Activated CD8-positive, alpha-beta memory T cell treated with anti-CD3 and anti-CD28 coated beads for 24 hours (primary cell): ENCODE measurements around the gene PDK2.
A peak's percentile ranks its signal among the peaks of the same experiment; 100 is the strongest.

Source experiments
- DNase-seq: peaks from one replicate; pipeline ENCODE4 v3.0.0-alpha.2; 2020

The PDK2 gene

DNA sequence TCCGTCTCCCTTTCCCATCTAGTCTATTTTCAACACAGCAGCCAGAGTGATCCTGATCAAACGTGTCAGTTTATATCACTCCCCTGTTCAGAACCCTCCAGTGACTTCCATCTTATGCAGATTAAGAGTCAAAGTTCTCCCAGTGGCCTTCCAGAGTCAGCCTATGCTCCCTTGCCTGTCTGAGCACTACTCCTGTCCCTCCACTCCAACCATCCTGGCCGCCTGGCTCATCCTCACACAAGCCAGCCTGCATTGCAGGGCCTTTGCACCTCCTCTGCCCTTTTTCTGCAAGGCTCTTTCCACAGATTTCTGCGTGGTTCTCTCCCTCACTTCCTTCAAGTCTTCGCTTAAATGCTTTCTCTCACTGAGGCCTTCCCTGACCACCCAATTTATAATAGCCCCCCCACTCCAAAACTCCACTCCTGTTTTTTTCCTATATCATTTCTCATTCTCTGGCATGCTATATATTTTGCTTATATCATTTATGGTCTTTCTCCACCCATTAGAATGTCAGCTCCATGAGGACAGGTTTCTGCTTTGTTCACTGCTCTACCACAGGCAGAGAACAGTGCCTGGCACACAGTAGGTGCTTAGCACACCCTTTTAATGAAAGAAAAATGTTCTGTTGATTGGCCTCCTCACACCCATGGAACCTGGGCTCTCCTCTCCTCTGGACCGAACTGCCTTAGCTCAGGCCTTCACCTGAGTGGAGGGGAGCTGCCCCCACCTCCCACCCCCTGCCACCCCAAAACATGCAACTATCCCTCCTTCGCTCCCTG, 25.5 kb downstream of the PDK2 start:
- no peak for DNase-seq

DNA sequence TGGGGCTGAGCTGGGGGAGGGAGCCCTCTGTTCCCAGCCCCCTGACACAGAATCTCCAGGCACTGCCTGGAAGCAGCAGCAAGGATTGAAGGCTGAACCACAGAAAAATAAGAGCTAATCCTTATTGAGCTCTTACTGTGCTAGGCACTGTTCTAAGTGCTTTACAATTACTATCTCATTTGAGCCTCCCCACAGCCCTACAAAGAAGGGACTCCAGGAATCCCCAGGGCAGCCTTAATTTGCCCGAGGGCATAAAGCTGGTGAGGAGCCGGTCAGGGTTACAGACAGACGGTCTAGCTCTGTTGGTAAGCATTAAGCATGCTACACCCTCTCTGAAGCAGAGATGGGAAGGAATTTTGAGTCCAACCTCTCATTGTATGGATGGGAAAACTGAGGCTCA, 27.8 kb downstream of the PDK2 start:
- DNase-seq: no peak

DNA sequence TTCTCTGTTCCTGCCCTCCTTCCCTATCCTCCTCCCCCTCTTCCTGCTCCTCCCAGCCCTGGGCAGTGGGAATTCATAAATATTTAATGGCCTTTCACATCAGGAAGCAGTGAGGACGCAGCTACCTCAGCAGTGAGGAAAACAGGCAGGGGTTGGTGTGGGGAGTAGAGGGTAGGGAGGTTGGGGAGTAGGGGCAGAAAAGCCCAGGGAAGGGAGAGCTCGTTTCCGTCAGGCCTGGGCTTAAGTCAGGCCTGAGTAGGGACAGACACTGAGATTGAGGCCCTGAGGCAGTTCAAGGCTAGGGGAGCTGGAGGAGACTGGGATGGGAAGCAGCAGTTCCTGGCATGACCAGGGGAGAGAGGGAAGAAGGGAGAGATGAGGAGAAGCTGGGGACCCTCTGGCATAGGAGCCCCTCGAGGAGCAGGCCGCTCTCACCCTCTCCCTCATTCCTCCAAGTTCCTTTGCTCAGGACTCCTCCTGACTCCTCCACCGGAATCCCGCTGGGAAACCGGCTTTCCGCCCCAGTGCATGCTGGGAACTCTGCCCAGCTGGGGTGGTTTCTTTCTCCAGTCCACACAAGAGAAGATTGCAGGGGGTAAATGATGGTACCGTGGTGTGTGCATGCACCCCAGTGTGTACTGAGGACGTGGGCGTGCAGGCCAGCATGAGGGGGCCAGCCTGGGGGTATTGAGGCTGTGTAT, 28.6 kb downstream of the PDK2 start:
- DNase-seq: no peak

GRCh38 chr17:50125420-50125997, 30.4 kb downstream of the PDK2 start:
- DNase-seq: no peak

DNA sequence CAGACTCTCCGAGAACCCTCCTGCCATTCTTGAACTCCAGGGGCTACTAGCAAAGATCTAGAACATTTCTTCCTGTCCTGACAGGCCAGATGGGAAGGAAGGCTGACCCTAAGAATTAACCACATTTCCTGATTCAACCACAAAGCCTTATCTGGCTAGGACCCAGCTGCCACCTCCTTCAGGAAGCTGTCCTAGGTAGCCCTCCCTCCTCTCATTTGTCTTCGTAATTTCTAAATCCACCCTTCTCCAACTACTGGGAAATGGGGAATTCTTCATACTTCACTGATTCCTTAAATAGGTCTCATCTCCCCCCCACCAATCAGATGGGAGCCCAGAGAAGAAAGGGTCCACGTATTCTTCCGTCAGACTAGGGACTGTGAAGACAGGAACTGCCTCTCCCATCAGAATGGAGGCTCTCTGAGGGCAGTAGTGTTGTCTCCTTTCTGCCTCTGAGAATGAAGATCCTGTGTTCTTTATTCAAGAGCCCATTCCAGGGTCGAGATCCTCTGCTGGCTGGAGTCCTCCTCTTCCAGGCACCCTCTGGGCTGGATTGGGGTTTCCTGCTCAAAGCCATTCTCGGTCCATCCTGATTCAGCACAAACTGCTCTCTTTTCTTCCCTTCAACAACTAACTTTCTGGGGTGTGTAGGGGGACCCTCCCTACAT, 32.7 kb downstream of the PDK2 start:
- DNase-seq: no peak

DNA sequence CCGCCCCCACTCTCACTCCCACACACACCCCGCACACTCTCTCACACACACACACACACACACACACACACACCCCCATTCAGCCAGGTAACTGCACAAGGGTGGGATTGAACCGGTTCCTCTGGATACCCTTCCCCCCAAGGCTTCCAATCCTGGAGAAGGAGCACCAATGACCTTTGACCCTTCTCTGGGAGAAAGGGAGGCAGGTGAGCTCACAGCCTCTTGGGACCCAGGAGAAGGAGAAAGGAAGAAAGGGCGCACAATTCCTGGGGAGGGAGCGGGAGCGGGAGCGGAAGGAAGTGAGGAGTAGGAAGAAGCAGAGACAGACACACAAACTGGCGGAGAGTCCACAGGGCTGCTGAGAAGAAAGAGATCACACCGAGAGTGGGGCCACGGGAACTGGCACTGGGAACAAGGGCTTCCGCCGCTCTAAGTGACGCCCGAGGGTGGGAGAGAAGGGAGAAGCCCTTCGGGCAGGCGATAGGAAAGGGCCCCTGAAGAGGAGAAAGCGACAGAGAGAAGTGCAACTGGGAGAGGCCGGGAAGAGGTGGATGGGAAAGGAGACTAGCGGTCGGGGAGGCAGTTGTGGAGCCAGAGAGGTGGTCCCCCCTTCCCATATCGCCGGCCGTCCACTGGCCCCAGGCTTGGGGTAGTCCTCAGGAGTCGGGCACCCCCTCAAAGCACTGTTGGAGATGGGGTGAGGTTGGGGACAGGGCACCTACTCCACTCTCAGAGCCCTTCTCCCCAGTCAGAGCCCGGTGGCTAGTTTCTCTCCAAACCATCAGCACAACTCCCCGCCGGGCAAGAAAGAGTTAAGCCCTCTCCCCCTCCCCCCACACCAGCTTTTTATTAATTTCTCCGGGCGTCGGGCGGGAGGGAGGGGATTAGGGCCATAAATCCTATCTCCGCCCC, 33.5 kb downstream of the PDK2 start:
- no peak for DNase-seq

GRCh38 chr17:50129353-50129727, 34.2 kb downstream of the PDK2 start:
- DNase-seq: no peak

DNA sequence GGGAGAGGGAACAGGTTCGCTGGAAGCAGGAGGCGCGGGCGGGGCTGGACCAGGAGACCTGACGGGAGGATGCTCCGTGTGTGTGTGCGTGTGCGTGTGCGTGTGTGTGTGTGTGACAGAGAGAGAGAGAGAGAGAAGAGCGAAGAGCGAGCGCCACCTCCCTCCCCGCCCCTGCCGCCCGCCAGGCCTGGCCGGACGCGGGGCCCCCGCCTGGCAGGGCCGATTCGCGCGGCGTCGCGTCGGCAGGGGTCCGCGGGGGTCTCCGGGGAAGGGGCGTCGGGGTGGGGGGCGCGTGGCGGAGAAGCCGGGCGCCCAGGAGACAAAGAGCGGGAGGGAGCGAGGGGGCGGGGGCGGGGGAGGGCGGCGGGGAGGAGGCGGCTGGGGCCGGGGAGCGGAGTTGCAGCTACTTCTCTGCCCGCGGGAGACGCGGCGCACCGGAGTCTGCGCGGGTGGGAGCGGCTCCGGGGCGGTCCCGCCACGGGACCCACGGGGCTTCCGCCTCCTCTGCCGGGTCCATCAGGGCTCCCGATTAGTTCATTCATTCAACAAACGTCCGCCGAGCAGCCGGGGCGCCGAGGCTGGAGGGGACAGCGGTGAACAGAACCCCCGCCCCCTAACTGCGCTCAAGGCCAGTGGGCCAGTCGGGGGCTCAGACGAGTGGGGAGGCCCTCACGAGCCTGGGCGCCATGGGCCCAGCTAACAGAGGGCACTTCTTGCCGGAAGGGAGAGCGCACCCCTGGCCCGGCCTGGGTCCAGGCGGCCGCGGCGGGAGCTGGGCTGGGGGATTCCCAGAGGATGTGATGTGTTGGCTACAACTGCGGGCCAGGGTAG, 34.8 kb downstream of the PDK2 start, which contains the start of gene SAMD14:
SAMD14 (minus strand) TSS at position 433 of the 831 bp plus-strand sequence. CDS start 5,201 bp downstream, outside the sequence.
- DNase-seq: peak; percentile 68

GRCh38 chr17:50130559-50131305, 35.6 kb downstream of the PDK2 start:
- no peak for DNase-seq

- DNase-seq: no peak
Measured at GRCh38 chr17:50132104-50132794, 37.1 kb downstream of the PDK2 start.

DNA sequence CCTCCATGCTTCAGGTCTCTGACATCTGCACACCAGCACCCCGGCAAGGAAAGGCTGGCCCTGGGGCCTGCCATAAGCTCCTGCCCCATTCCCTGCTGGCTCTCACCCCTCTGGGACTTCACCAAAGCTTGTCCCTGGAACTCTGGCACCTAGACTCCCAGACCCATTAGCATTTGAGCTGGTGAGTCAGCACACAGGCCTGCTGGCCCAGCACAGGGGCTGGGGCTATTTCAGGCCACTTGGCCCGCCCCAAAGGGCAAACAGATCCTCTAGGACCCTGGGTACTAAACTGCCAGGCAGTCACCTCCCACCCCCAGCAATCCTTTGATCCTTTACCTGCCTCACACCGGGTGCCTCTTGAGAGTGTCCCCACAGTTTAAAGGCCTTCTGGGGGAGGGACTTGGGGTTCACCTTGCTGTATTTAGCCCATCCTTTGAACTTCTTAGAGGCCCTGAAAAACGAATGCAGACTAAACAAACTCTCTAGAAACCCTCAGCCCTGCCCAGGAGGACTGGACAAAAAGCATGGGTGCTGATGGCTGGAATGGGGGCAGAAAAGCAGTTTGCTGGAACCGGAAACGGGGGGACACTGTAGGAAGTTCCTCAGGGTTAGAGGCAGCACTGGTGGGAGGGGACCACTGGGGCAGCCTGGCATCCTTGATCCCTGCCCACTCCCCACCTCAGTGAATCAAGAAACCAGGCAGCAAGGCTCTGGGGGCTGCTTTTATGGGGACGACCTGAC, 38.0 kb downstream of the PDK2 start:
- no peak for DNase-seq

- no peak for DNase-seq
Measured at GRCh38 chr17:50133769-50134099, 38.6 kb downstream of the PDK2 start.

- DNase-seq: no peak
Measured at GRCh38 chr17:50134206-50135110, 39.3 kb downstream of the PDK2 start.

- no peak for DNase-seq
Measured at GRCh38 chr17:50135316-50136095, 40.4 kb downstream of the PDK2 start.

DNA sequence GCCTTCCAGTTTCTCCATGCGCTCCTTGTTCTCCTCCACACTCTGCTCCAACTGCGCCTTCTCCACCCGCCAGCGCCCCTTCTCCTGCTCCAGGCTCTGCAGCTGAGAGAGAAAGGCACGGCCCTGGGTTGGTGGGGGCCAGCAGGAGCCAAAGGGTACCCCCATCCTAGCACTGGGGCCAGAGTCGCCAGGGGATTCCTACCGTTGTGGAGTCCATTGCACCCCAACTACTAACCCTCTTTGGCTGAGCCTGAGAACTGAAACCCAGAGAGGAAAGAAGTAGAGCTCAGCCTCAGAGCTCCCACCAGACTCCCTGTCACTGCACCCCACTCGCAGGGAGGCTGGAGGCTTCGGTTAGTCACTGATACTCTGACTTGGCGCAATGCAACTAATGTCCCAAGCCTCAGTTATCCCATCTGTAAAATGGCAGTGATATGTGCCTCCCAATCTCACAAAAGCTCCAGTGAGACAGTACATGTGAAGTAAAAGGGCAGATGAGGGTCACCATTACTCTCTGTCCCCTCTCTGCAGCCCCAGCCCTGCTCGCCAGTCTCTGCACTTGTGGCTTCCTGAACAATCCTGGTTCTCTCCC, 41.0 kb downstream of the PDK2 start:
- no peak for DNase-seq

DNA sequence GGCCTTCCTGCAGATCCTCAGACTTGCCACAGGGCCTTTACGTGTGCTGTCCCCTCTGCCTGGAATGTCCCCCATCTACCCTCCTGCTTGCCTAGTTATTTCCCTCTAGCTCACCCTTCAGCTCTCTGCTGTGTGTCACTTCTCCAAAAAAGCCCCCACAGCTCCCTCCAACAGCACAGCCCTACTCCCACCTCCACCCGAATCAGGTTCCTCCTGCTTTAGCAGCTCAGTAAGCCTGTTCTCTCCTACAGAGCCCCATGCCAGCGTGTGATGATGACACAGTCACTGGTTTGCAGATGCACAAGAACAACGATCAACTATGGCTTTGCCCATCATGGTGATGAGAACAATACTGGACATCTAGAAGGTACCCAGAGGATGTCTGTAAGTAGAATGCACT, 41.9 kb downstream of the PDK2 start:
- DNase-seq: no peak

DNA sequence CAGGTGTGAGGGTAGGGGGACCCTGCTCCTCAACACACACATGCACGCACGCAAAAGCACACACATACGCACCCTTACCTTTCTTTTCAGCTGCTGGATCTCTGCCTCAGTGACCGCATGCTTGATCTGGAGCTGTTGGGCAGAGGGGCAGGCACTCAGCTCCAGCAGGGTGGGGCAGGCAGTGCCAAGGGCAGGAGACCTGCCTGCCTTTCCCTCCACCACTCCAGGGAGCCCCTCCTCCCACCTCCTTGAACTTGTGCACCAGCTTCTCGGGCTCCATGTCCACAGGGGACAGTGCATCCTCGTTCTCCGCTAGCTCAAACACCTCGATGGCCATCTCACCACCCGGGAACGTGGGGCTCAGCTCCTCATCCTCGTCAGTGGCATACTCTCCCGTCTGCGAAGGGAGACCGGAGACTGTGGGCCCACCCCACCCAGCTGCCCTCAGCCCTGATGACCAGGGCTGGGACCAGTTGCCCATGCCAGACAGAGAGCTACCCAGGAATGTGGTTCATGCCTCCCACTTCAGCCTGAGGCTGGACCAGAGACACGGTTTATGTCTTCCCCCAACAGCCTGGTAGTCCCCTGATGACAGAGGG, 44.1 kb downstream of the PDK2 start:
- no peak for DNase-seq
